HEK293 (cell line): ENCODE results near the gene LSG1.

ENCODE experiments used
- ATF2 ChIP-seq: fragments of 450-650 bp; formaldehyde crosslinking; IDR thresholded peaks from 2 replicates; pipeline ENCODE4 v1.5.1; 2016; ENCODE audit warnings: missing biosample characterization, missing genetic modification characterization, low read depth
- BCL11B ChIP-seq: fragments of 450-650 bp; formaldehyde crosslinking; IDR thresholded peaks from 2 replicates; pipeline ENCODE4 v1.5.1; 2016; ENCODE audit warnings: low read depth, missing biosample characterization, missing genetic modification characterization
- CTCF ChIP-seq: fragments of 450-650 bp; formaldehyde crosslinking; IDR thresholded peaks from 2 replicates; pipeline ENCODE4 v1.5.1; 2016; ENCODE audit warnings: missing biosample characterization, missing genetic modification characterization
- ELK4 ChIP-seq: IDR thresholded peaks from 2 replicates; pipeline ENCODE4 v1.6.1; 2011; ENCODE audit warnings: mild to moderate bottlenecking, low read depth, low read length, borderline replicate concordance
- GLIS2 ChIP-seq: fragments of 450-650 bp; formaldehyde crosslinking; IDR thresholded peaks from 2 replicates; pipeline ENCODE4 v1.5.1; 2016; ENCODE audit warnings: missing biosample characterization, missing genetic modification characterization
- PBX3 ChIP-seq: sonication (generic); formaldehyde crosslinking; IDR thresholded peaks from 2 replicates; pipeline ENCODE4 v1.8.1; 2022; ENCODE audit warnings: mild to moderate bottlenecking, moderate library complexity, missing genetic modification reagents
- PRDM4 ChIP-seq: fragments of 450-650 bp; formaldehyde crosslinking; IDR thresholded peaks from 2 replicates; pipeline ENCODE4 v1.5.1; 2017; ENCODE audit warnings: missing biosample characterization, missing genetic modification characterization
- ZBTB11 ChIP-seq: fragments of 450-650 bp; formaldehyde crosslinking; conservative IDR thresholded peaks from 2 replicates; pipeline ENCODE4 v1.5.1; 2016; ENCODE audit warnings: low read depth, missing biosample characterization, missing genetic modification characterization
- ZNF416 ChIP-seq: fragments of 450-650 bp; formaldehyde crosslinking; IDR thresholded peaks from 2 replicates; pipeline ENCODE4 v1.5.1; 2016; ENCODE audit warnings: missing biosample characterization, missing genetic modification characterization
- ZNF792 ChIP-seq: fragments of 450-650 bp; formaldehyde crosslinking; IDR thresholded peaks from 2 replicates; pipeline ENCODE4 v1.5.1; 2016; ENCODE audit warnings: missing biosample characterization, missing genetic modification characterization

GRCh38 chr3:194714137-194714455 lies 42.1 kb upstream of the LSG1 start:
- TF ChIP-seq PBX3 (CRISPR knock-in tag) (no peak), BCL11B (no peak), ZBTB11 (no peak), ZNF416 (tag by site-specific recombination) (no peak), PRDM4 (tag by site-specific recombination) (no peak), GLIS2 (tag by site-specific recombination) (no peak), CTCF (no peak), ATF2 (tag by site-specific recombination) (no peak), ZNF792 (no peak), ELK4 (no peak)
